Neural cell (in vitro differentiated cells): ENCODE data around the gene NSG2. TPM values are rescaled to one million over a fixed set of nuclear protein-coding genes. Genes with fewer than 3 reads are reported as not detected.

Source experiments
- H2AFZ ChIP-seq: fragments of 200-600, 300-800 bp; sonication (generic), shearing (Covaris generic); 2 replicates; pipeline ENCODE4 v1.6.0; 2014; ENCODE audit warnings: low read depth, mild to moderate bottlenecking, antibody characterized with exemption, low read length, moderate library complexity
- H3F3A ChIP-seq: fragments of 200-600 bp; shearing (Covaris generic); 2 replicates; pipeline ENCODE4 v1.6.1; 2016; ENCODE audit warnings: mild to moderate bottlenecking, moderate library complexity, mixed read lengths, antibody characterized with exemption, low read length; ENCODE audit not compliant: insufficient read depth, poor library complexity, severe bottlenecking
- H3K27ac ChIP-seq: fragments of 200-600, 300-800 bp; sonication (generic), shearing (Covaris generic); 2 replicates; pipeline ENCODE4 v1.5.1; 2014; ENCODE audit warnings: mild to moderate bottlenecking, low read length, moderate library complexity
- H3K27me3 ChIP-seq: fragments of 300-800, 200-600 bp; sonication (generic), shearing (Covaris generic); 2 replicates; pipeline ENCODE4 v1.6.0; 2014; ENCODE audit warnings: mild to moderate bottlenecking, low read depth, low read length, moderate library complexity; ENCODE audit not compliant: insufficient read depth
- H3K36me3 ChIP-seq: fragments of 300-800, 200-600 bp; sonication (generic), shearing (Covaris generic); 2 replicates; pipeline ENCODE4 v1.5.1; 2014; ENCODE audit warnings: mild to moderate bottlenecking, antibody characterized with exemption, low read length, moderate library complexity; ENCODE audit not compliant: insufficient read depth
- H3K4me2 ChIP-seq: fragments of 300-800, 200-600 bp; sonication (generic), shearing (Covaris generic); 2 replicates; pipeline ENCODE4 v1.6.0; 2014; ENCODE audit warnings: mild to moderate bottlenecking, low read length
- H3K4me3 ChIP-seq: fragments of 300-800, 200-600 bp; sonication (generic), shearing (Covaris generic); 2 replicates; pipeline ENCODE4 v1.5.1; 2014; ENCODE audit warnings: mild to moderate bottlenecking, low read length, moderate library complexity
- H3K79me2 ChIP-seq: fragments of 200-600 bp; shearing (Covaris generic); replicated peaks from 2 replicates; pipeline ENCODE4 v1.6.0; 2014; ENCODE audit warnings: mild to moderate bottlenecking, low read length, moderate library complexity; ENCODE audit not compliant: insufficient read depth
- H3K9ac ChIP-seq: fragments of 300-800, 200-600 bp; sonication (generic), shearing (Covaris generic); 2 replicates; pipeline ENCODE4 v1.6.1; 2016; ENCODE audit warnings: mild to moderate bottlenecking, low read length, mixed read lengths
- H3K9me2 ChIP-seq: fragments of 200-600 bp; shearing (Covaris generic); 2 replicates; pipeline ENCODE4 v1.6.1; 2016; ENCODE audit warnings: mild to moderate bottlenecking, low read length, mixed read lengths; ENCODE audit not compliant: insufficient read depth
- H3K9me3 ChIP-seq: fragments of 200-600, 300-800 bp; sonication (generic), shearing (Covaris generic); 2 replicates; pipeline ENCODE4 v1.6.1; 2016; ENCODE audit warnings: mild to moderate bottlenecking, mixed run types, low read length, moderate library complexity, mixed read lengths
- H4K20me1 ChIP-seq: fragments of 200-600 bp; shearing (Covaris generic); 2 replicates; pipeline ENCODE4 v1.6.1; 2016; ENCODE audit warnings: mild to moderate bottlenecking, mixed run types; ENCODE audit not compliant: insufficient read depth
- CTCF ChIP-seq: fragments of 450-650 bp; IDR thresholded peaks from 2 replicates; pipeline ENCODE4 v1.5.1; 2014; ENCODE audit warnings: antibody characterized with exemption, mild to moderate bottlenecking, moderate library complexity; ENCODE audit not compliant: poor library complexity, severe bottlenecking
- EP300 ChIP-seq: fragments of 450-650 bp; conservative IDR thresholded peaks from 2 replicates; pipeline ENCODE4 v1.6.1; 2014; ENCODE audit warnings: antibody characterized with exemption, mild to moderate bottlenecking, moderate library complexity; ENCODE audit not compliant: poor library complexity, severe bottlenecking
- EZH2 ChIP-seq: fragments of 200-600, 300-800 bp; shearing (Covaris generic), sonication (generic); IDR thresholded peaks from 2 replicates; pipeline ENCODE4 v1.6.1; 2014; ENCODE audit warnings: antibody characterized with exemption, low read length, borderline replicate concordance, mild to moderate bottlenecking; ENCODE audit not compliant: insufficient read depth, poor library complexity, severe bottlenecking
- MXI1 ChIP-seq: fragments of 450-650 bp; conservative IDR thresholded peaks from 2 replicates; pipeline ENCODE4 v1.6.1; 2014; ENCODE audit warnings: antibody characterized with exemption, mild to moderate bottlenecking; ENCODE audit not compliant: poor library complexity, severe bottlenecking
- POLR2AphosphoS5 ChIP-seq: IDR thresholded peaks from 2 replicates; pipeline ENCODE4 v1.6.1; 2012
- RAD21 ChIP-seq: fragments of 450-650 bp; conservative IDR thresholded peaks from 2 replicates; pipeline ENCODE4 v1.6.1; 2014; ENCODE audit warnings: antibody characterized with exemption, mild to moderate bottlenecking, moderate library complexity
- REST ChIP-seq: IDR thresholded peaks from 2 replicates; pipeline ENCODE4 v1.6.1; 2012; ENCODE audit warnings: borderline replicate concordance
- SMC3 ChIP-seq: fragments of 450-650 bp; conservative IDR thresholded peaks from 2 replicates; pipeline ENCODE4 v1.6.1; 2014; ENCODE audit warnings: antibody characterized with exemption, mild to moderate bottlenecking, moderate library complexity; ENCODE audit not compliant: poor library complexity
- TAF1 ChIP-seq: IDR thresholded peaks from 2 replicates; pipeline ENCODE4 v1.6.1; 2012; ENCODE audit warnings: low read depth
- polyA plus RNA-seq: library from polyadenylated mRNA; depleted of rRNA; stranded (reverse); fragments of >200 nt; gene quantifications from 2 replicates; pipeline ENCODE4 v1.2.3, GENCODE V29; 2014

Gene NSG2
- polyA plus RNA-seq, 1 donor from 2014 or later, result 1,761 TPM

DNA sequence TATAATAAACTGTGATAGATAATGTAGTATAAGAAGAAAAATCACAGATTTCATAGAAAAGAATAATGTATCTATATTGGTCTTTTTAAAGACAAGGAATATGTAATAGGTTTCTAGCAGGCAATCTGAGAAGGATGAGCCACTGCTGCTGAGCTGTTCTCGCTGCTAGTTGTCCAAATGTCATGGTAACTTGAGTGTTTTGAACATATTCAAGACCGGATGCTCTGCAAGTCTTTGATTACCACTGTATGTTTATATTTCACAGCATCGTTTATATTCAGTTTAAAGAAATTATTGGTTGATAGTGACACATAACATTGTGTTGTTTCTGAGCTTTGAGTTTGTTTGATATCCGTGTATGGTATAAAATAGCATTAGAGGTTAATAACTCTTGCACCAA is 47.0 kb upstream of the NSG2 start:
- Histone ChIP-seq H3K27me3 (no peaks in the 10 kb centered on the region), H3K79me2 (no peaks in the 10 kb centered on the region), H4K20me1 (no peaks in the 10 kb centered on the region), H3K4me2 (no peak overlapping the region), H3K9me3 (no peaks in the 10 kb centered on the region), H3F3A (no peaks in the 10 kb centered on the region), H3K36me3 (no peaks in the 10 kb centered on the region), H3K9me2 (no peaks in the 10 kb centered on the region), H3K27ac (no peak overlapping the region), H2AFZ (no peak overlapping the region), H3K9ac (no peak overlapping the region), H3K4me3 (no peak overlapping the region)
- TF ChIP-seq SMC3, result no peak

DNA sequence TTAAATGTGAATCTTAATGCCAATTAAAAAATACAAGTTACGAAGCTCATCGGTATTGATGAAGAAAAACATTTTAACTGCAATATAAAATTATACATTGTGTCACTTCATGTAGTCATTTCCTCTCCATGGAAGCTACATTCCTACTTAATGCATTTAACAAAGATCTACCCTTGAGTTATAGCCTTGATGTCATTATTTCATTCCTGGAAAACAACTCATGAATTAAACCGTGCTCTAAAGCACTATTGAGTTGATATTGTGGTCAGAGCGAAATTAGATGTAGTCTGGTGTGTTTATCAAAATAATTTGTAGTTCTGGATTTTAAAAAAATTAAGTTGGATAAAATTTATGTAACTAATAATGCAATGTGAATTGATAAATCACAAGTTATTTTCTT is 45.4 kb upstream of the NSG2 start:
- H3K27me3 ChIP-seq, result no peaks in the 10 kb centered on the region
- no peak overlapping the region for H3K4me3 ChIP-seq
- no peak overlapping the region for H3K27ac ChIP-seq
- no peaks in the 10 kb centered on the region for H3K79me2 ChIP-seq
- H4K20me1 ChIP-seq, result no peaks in the 10 kb centered on the region
- H3K36me3 ChIP-seq, result no peaks in the 10 kb centered on the region
- no peak overlapping the region for H2AFZ ChIP-seq
- H3K9me3 ChIP-seq, result no peaks in the 10 kb centered on the region
- TF ChIP-seq TAF1, result no peak
- no peak for TF ChIP-seq EZH2
- TF ChIP-seq MXI1, result no peak
- TF ChIP-seq RAD21, result no peak
- no peak for TF ChIP-seq EP300
- no peak for TF ChIP-seq SMC3
- TF ChIP-seq REST, result no peak
- no peak for TF ChIP-seq POLR2AphosphoS5
- no peak for TF ChIP-seq CTCF
- no peak overlapping the region for H3K4me2 ChIP-seq
- no peak overlapping the region for H3K9ac ChIP-seq
- H3F3A ChIP-seq, result no peaks in the 10 kb centered on the region
- H3K9me2 ChIP-seq, result no peaks in the 10 kb centered on the region

- H3K36me3 ChIP-seq, result no peaks in the 10 kb centered on the region
- no peak overlapping the region for H3K4me3 ChIP-seq
- H3K79me2 ChIP-seq, result no peaks in the 10 kb centered on the region
- no peaks in the 10 kb centered on the region for H4K20me1 ChIP-seq
- H3K27ac ChIP-seq, result no peak overlapping the region
- H2AFZ ChIP-seq, result no peak overlapping the region
- H3F3A ChIP-seq, result no peaks in the 10 kb centered on the region
- no peak overlapping the region for H3K4me2 ChIP-seq
- H3K9me3 ChIP-seq, result no peaks in the 10 kb centered on the region
- H3K9me2 ChIP-seq, result no peaks in the 10 kb centered on the region
- TF ChIP-seq POLR2AphosphoS5 (no peak), TAF1 (no peak)
- H3K9ac ChIP-seq, result no peak overlapping the region
- H3K27me3 ChIP-seq, result no peaks in the 10 kb centered on the region
These were observed 41.7 kb upstream of the NSG2 start for GRCh38 chr5:174003795-174004194.
